HG02852 (cell line): ENCODE measurements around the gene NATD1.

Experiments
- ATAC-seq: cut with Tn5 transposase; IDR thresholded peaks from one replicate; pipeline ENCODE4 v1.9.1; 2021; ENCODE audit warnings: mild to moderate bottlenecking, moderate library complexity; ENCODE audit not compliant: unreplicated experiment

Gene NATD1

DNA sequence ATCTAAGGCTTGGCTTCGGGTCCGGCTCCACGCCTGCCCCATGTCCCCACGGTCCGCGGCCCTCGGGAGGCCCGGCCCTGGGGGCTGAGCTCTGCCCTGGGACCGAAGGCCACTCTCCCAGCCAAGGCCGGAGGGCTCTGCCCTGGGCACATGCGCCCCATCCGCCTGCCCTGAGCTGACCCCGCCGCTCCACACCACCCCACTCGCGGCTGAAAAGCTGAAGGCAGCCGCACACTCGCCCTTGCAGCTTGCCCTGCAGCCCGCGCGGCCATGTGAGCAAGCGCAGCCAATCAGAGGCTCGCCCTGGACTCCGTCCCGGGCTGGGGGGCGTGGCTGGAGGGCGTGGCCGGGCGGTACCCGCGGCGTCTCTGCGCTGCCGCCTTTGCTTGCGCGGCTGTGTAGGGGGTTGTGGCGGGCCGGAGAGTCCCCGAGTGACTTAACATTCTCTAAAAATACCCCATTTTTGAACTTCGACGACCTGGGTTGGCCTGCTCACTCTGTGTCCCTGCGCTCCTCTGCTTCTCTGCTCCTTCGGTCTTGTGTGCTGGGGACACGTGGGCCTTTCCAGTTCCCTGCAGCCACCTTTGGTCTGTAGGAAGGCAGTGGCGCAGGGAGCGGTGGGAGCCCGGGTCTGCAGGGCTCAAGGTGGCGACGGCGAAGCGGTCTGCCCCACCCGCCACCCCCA is 22.5 kb upstream of the NATD1 start:
- peak; percentile 95 for ATAC-seq

DNA sequence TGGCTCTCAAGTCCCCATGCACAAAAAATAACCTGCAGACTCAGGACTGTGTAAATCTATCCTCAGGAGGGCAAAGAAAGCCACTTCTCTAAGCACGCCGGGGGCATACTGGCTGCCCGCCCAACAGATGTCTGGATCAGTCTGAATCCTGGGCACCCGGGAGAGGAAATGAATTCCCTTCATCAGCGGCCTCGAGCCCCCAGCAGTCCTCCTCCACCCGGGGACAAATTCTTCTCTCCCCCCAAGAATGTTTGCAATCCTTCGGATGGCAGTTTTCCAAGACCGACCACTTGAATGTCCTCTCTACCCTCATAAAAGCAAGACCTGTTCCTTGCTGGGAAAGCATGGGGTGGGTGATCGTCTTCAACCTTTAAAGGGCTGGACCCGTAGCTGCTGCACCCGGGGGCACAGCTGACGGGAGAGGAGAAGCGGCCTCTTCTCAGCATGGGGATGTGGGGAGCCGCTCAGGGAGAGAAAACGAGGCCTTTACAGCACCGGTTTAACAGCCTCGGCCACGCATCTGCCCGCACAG is 21.9 kb upstream of the NATD1 start:
- no peak for ATAC-seq

DNA sequence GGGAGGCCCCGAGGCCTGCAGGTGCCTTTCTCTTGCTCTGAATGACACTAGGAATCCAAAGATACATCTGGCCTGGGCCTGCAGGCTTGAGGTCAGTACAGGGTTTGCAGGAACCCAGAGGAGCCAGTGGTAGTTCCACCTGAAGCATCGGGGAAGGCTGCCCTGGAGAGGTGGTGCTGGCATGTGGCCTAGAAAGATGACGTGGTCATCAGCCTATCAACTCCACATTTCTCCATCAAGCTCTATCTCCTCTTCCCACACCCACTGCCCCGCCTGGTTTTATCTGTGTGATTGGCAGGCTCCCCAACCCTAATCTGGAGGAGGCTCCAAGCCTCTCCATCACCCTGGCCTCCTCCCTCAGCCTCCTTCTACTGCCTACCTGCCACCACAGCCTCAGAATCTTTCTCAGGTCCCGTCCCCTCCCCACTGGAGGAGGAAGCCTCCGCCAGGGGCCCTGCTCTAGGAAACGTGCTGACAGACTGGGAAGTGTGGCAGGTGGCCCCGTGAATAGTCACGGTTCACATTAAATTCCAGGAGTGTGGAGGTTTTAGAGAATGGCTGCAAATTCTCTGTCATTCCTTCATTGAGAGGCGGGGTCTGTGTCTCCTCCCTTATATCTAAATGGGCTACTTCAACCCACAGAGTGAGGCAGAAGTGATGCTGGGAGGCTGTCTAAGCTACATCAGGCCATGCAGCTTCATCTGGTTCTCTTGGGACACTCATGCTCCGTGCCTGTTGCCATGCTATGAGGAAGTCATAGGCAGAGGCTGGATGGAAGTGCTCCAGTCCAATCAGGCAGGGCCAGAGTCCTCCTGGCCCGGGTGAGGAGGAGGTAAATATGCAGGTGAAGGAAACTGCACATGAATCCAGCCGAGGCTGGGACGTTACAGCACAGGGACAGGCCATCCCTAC is 19.9 kb upstream of the NATD1 start:
- no peak for ATAC-seq

DNA sequence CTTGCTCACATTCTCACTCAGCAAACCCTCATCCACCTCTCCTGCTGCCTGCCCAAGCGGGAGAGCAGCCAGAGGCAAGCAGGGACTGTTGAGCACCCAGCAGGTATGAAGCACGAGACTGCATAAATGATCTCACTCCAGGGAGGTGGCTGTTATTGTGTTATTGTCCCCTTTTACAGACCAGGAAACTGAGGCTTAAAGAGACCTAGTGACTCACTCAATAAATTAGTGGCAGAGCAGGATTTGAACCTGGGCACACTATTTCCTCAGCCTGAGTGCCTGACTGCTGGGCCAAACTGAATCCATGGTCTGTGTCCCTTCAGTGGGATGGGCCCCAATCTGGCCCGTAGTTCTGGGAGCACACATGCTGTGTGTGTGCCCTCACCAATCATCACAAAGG is 19.0 kb upstream of the NATD1 start:
- ATAC-seq: no peak

DNA sequence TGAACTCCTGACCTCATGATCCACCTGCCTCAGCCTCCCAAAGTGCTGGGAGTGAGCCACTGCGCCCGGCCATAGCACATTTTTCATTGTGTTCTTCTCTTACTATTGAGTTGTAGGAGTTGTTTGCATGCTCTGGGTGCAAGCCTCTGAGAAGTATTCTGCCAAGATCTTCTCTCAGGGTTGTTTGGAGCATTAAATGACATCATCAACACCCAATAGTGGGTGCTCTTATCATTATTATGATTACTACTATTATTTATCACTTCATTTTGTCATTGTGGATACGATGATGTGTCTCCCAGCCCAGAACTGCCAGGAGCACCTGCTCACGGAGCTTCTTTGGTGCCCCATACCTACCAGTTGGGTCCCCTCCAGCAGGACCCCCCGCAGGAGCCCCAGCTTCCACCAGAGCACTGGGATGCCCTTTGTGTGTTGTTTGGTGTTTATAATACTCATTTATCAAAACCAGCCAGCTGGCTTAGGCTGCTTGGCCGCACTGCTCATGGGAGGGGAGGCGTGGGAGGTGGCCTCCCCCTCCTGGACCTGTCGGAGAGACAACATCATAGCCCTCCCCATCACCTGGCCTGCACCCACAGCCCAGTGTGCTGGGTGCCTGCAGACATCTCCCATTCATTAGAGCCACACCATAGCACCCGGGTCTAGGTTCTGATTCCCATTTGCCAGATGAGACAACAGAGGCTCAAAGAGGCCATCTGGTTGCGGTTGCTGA is 18.4 kb upstream of the NATD1 start:
- no peak for ATAC-seq

DNA sequence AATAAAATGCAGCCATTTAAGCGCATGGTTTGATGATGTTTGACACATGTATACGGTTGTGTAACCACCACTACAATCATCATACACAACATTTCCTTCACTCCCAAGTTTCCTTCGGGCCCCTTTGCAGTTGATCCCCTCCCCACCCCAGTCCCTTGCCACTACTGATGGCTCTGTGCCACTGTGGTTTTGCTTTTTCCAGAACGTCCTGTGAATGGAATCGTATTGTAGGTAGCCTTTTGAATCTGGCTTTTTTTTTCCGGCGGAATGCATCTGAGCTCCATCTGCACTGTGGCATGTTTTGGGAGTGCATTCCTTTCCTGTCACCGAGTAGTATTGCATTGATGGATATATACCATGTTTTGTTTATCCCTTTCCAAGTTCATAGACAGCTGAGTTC is 16.2 kb upstream of the NATD1 start:
- no peak for ATAC-seq

DNA sequence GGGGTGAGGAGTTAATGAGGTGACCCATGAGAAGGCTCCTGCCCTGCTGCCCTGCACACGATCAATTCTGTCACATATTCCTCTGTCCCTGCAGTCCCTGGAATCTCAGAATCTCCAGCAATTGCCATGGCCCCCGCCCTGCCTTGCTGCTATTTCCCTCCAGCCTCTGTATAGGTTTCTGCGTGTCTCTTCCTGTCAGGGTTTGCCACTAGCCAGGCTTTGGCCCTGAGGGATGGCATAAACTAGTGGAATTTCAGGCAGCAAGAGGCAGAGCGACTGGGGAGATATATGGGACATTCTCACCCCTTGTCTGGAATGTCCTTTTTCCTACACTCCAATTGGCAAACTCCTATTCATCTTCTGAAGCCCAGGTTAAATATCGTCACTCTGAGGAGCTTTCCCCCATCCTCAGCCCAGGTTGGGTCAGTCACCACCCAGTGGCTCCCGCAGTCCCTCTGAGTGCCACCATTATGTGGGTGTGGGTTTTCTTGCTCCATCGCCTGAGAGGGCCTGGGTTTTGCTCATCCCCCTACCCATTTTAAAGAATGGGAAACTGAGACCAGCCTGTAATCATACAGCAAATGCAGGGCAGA is 15.5 kb upstream of the NATD1 start:
- no peak for ATAC-seq

DNA sequence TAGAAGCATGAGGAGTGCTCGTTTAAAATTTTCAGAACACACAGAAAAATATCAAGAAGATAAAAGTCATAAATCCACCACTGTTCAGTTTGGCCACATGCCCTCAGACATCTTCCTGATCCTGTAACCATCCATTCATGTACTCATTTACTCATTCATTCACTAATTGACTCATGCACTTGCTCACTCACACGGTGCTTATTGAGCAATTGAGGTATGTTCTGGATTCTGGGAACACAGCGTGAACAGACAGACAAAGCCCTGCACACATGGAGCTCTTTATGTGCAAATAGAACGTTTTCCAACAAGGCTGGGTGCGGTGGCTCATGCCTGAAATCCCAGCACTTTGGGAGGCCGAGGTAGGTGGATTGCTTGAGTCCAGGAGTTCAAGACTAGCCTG is 10.2 kb upstream of the NATD1 start:
- no peak for ATAC-seq

DNA sequence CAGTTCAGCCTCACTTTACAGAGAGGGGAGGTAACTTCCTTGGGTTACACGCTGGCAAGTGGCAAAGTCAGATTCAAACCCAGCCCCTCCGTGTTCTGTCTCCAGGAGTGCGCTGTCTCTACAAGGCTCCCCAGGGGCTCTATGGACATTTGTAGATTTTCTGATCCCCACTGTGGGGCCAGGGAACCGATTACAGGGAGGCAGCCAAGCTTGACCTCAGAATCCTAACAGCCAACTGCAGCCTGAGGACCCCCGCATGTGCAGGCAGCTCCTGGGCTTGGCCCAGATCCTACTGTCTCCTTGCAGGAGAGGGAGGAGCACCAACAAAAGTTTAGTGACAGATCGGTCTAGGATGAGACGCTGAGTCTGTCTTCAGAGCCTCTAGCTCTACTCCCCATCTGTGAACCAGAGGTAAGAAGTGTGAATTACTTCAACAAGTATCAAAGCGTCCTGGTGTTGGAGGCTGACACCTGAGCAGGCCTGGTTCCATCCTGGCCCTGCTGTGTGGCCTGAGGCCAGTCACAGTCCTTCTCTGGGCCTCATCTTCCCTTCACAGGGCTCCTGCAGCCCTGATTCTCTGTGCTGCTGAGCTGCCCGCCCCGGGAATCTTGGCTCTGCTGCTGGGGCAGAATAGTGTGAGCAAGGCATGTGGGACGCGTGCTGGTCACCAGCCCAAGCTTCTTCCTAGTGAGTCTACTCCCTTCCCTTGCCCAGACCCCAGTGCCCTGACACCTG is 9.2 kb upstream of the NATD1 start:
- no peak for ATAC-seq

DNA sequence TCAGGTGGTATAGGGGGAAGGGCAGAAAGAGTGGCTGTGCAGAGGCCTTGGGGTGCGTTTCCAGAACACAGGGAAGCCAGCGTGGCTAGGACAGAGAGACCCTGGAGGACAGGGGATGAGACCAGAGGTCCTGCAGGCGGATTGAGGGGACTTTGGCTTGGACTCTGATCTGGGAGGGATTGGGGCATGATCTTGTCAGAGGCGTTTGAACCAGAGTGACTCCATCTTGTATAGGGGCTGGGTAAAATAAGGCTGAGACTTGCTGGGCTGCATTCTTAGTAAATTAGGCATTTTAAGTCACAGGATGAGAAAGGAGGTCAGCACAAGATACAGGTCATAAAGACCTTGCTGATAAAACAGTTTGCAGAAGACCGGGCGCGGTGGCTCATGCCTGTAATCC is 5.4 kb upstream of the NATD1 start:
- no peak for ATAC-seq

DNA sequence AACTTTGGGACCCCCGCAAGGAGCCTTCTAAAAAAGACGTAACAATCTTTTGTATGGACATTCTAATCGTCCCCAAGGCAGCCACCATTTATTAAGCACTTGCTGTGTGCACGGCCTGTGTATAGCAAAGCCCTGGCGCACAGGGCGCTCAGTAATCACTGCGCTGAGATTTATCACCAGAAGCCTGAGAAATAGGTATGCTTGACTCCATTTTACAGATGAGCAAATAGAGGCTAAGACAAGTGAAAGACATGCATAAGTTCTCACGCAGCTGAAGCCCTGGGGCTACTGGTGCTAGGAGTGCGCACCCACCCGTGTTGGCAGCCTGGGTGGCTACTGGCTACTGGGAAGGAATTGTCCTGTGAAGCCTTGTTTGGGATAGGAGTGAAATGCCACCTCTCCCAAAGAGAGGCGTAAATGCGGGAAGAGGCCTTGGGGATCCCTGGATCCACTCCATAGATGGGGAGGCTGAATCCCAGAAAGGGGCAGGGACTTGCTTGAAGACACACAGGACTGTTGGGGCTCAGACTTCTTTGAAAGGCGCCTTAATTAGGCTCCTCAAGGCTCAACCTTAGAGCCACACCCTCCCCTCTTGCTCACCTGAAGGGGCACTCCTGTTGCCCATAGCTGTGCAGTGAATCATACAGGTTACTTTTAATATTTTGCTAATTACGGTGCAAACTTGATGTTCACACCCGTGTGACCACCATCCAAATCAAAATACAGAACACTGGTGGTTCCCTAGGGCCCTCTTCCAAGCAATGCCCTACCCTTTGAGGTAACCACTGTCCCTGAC is 634 bp upstream of the NATD1 start:
- peak; percentile 12 for ATAC-seq

DNA sequence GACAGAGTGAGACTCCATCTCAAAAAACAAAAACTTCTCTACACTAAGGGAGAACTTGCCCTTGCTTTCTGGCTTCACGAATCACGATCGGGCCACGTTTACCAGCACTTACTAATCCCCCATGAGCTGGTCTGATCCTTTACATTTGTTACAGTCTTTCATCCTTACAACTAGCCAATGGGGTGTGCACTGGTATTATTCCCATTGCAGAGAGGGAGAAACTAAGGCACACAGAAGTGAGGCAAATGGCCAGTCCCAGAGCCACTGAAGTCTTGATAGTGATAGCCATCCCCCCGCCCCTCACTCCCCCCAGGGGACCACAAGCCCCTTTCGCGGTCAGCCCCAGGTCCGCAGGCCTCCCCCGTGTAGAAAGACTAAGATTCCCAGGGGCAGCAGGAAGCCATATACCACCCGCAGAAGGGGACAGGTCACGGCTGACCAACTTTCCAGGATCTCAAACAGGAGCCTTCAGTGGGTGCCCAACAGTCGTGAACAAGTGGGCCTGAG is 868 bp downstream of the NATD1 start:
- ATAC-seq: no peak

DNA sequence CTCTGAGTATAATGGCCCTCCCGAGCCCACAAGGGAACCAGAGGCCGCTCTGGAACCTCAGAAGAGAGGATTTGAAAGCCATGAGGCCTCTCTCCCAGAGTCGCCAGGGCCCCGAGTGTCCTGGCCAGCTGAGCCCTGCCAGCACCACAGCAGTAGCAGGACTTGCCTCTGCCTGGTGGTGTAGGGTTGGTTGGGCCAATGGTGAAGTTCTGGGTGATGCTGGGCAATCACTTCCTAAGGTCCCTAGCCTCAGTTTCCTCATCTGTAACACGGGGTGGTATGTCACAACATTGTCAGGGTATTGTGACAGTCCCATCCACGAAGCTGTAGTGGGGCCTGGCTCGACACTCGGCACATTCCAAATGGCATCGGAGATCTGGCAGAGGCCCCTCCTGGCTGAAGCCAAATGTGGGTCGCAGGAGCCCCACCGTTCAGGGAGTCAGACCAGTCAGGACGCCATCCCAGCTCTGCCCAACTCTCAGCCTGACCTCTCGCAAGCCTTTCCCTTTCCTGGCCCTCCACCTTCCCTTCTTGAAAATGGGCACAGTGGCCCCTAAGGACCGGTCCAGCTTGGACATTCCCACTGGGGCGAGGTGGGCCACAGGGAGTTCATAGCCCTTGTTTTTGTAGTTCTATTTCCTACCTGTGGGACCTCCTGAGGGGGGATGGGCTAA is 1.7 kb downstream of the NATD1 start:
- ATAC-seq: no peak

DNA sequence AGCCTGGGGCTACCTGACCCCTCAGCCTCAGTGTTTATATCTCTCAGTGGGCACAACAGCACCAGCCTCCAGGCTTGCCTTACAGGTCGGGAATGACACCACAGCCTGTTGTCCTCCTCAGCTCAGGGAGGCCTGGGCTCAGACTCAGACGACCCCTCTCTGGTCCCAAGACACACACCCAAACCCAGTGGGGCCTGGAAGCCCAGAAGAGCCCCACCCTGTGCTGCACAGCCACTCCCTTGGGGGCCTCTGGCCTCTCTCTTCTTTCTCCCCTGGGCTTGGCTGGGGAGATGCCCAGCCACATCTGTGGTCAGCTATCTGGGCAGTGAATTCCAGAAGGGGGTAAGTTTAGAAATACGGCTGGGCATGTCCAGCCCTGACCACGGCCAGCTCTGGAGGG is 2.4 kb downstream of the NATD1 start:
- no peak for ATAC-seq

DNA sequence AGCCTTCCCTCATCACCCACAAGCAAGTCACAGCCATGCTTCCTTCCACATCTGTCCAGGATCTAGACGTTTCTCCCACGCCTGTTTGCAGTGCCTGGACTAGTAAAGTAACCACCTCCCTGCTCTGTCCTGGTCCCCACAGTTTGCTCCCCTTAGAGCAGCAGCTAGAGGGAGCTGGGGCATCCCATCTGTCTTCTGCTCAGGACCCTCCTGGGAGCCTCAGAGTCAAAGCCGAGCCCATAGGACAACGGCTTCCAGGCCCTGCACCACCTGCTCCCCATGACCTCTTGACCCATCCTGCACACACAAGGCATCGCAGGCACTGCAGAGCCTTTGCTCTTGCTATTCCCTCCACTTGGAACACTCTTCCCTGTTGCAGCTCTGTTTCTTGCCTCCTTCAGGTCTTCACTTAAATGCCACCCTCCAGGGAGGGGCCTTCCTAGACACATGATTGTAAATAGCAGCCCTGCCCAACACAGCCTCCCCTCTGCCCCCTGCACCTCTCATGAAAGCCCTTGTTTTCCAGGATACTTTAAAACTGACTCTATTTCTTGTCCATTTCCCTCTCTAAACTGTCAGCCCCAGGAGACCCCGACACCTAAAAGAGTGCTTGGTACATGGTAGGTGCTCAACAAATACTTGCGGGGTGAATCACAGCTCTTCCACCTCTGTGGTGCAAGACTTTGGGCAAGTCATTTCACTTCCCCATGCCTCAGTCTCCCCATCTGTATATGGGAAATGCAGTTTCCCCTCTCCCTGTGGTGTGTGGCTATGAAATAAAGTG is 3.1 kb downstream of the NATD1 start:
- ATAC-seq: no peak

DNA sequence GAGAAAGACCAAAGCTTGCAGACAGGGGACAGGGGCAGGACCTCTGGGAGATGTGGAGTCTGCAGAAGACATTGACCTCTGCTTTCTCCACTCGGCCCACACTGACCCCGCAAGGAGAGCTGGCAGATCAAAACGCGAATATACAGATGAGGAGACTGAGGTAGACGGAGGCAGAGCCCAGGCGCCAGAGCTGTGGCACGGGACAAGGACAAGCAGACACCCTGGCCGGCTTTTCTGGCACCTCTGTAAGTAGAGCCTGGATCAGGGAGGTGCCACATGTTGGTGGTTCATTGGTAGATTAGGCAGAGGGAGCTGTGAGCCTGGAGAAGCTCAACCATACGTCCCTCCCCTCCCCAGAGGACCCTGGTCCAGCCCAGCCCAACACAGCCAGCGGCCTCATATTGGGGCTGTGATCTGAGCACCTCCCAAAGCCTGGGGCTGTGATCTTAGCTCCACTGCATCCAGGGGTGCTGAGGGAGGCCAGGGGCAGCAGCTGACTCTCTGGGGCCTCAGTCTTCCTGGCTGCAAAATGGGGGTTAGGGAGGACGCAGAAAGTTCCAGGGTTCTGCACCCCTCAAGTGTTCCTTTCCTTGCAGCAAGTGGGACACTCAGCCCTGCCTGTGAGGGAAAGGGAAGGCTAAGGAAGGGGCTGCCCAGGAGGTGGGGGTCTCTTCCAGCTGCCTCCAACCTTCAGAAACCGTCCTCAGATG is 4.0 kb downstream of the NATD1 start:
- no peak for ATAC-seq

DNA sequence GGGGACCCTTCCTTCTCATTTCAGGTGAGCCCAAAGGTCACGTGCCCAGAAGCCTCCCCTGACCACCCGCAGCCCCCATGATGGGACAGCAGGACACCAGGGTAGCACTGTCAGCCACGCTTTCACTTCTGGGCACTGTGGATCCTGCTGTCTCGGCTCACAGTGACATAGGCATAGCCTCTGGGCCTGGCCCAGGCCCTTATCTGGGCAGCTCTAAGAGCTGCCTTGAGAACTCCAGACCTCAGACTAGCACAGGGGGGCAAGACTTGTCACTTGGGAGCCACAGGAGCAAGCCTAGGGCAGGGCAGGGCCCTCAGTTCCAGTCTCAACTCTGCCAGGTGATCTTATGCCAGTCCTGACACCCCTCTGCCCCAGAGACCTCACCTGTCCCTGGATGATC is 4.7 kb downstream of the NATD1 start:
- no peak for ATAC-seq
